Inflammatory macrophage treated with lipopolysaccharide for 4 hours (primary cell): ENCODE measurements around the gene METTL24.
A peak's percentile ranks its signal among the peaks of the same experiment; 100 is the strongest.
"Not testable (repeated sequence)": the region's sequence is repeated elsewhere in the genome, so short reads cannot be mapped to it uniquely, and the experiment has no call there.

Source experiments
- DNase-seq: peaks from one replicate; pipeline ENCODE4 v3.0.0-alpha.2; 2020

Gene METTL24

GRCh38 chr6:110307368-110307767 lies 50.8 kb downstream of the METTL24 start:
- DNase-seq: peak; percentile 5

- not testable (repeated sequence) for DNase-seq
These were observed 52.3 kb downstream of the METTL24 start for GRCh38 chr6:110305832-110306231.

GRCh38 chr6:110303692-110304091 lies 54.5 kb downstream of the METTL24 start:
- not testable (repeated sequence) for DNase-seq

GRCh38 chr6:110298916-110299315 lies 59.2 kb downstream of the METTL24 start:
- no peak for DNase-seq

GRCh38 chr6:110298411-110298810 lies 59.7 kb downstream of the METTL24 start:
- DNase-seq: no peak

GRCh38 chr6:110296241-110297025 lies 61.7 kb downstream of the METTL24 start:
- DNase-seq: peak; percentile 2

- no peak for DNase-seq
These were observed 62.5 kb downstream of the METTL24 start for GRCh38 chr6:110295451-110296165.

DNA sequence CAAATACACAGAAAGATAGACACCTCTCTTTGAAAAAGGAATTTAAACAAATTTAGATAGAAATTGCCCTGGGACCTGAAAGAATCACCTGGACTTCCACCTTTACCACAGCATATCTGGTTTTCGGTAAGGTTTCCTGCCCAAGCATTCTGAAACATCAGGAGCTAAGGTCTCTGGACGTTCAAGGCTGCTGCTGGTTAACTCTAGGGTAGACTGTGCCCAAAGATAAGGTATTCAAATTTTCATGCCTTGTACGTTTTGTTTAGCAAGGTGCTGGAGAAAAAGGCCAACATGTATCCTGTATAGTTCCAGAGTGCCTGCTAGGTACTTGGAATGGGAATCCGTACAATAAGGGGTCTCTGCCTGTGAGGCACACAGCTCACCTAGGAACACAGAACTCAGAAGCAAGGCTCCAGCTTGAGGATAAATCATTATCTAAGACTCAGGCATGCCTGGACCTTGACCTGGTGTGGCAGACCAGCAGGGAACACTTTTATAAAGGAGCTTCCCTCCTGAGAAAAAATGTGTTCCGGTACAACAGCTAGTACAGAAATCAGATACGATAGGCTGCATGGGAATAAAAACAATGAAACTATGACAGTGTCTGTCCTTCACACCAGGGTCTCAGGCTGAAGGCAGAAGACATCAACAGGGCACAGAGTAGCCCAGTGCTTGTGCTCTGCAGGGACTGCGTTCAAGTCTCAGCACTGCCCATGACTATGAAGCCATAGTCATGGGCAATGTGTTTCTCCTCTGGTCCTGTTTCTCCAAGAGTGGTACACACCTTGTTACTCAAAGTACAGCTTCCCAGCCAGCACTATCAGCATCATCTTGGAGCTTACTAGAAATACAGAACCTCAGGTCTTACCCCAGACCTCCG lies 70.4 kb downstream of the METTL24 start:
- no peak for DNase-seq

- no peak for DNase-seq
These were observed 72.7 kb downstream of the METTL24 start for GRCh38 chr6:110285306-110286060.

- no peak for DNase-seq
These were observed 73.3 kb downstream of the METTL24 start for GRCh38 chr6:110284855-110285254.

DNA sequence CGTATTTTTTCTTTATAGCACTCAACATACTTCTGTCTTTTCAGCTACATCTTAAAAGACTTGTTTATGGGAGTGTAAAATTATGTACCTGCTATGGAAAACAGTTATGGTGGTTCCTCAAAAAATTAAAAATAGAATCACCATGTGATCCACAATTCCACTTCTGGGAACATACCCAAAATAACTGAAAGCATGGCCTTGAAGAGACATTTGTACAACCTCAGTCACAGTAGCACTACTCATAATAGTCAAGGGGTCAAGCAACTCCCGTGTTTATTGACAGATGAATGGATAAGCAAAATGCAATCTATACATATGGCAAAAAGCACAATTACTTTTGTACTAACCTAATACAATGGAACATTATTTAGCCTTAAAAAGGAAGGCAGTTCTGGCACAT lies 74.5 kb downstream of the METTL24 start:
- no peak for DNase-seq

DNA sequence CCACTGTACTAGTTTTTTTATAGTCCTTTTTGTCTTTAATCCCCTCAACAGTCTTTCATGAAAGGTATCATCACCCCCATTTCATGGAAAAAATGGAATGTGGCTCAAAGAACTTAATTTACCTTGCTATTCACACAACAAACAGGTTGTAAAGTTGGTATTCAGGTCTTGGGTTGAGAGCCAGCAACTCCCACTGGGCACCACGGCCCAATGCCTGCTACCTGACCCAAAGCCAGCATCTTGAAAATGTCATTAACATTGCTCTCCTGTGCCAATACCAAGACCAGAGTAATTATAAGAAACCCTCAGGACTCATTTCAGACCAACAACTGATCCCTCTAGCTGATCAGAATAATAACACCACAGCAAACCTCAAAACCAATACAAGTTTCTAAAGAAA lies 75.7 kb downstream of the METTL24 start:
- DNase-seq: no peak

- DNase-seq: no peak
These were observed 81.0 kb downstream of the METTL24 start for GRCh38 chr6:110277100-110277665.

DNA sequence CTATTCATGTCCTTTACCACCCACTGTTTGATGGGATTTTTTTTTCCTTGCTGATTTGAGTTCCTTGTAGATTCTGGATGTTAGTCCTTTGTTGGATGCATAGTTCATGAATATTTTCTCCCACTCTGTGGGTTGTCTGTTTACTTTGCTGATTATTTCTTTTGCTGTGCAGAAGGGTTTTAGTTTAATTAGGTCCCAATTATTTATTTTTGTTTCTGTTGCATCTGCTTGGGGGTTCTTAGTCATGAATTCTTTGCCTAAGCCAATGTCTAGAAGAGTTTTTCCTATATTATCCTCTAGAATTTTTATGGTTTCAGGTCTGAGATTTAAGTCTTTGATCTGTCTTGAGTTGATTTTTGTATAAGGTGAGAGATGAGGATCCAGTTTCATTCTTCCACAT lies 85.4 kb downstream of the METTL24 start:
- DNase-seq: not testable (repeated sequence)

- DNase-seq: no peak
These were observed 86.5 kb downstream of the METTL24 start for GRCh38 chr6:110271732-110272022.

DNA sequence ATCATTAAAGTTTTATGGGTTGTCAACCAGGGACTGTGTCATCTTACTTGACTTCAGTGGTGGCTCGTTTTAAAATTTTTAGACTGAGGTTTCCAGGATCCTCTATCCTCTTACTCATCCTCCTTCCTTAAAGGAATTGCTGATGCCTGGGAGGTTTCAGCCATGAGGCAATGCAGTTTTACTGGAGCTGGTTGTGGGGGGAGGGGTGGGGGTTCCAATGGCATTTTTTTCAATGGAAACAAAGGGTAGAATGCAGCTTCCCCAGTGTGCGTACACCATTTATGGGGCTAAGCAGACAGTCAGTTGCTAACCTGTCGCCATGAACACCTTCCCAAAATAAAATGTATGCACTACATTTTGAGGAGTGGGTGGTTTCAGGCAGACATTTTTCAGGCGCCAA lies 88.0 kb downstream of the METTL24 start:
- DNase-seq: no peak

GRCh38 chr6:110269623-110270022 lies 88.5 kb downstream of the METTL24 start:
- DNase-seq: no peak

- DNase-seq: no peak
These were observed 91.2 kb downstream of the METTL24 start for GRCh38 chr6:110266996-110267395.

- DNase-seq: no peak
These were observed 92.9 kb downstream of the METTL24 start for GRCh38 chr6:110265273-110265672.

DNA sequence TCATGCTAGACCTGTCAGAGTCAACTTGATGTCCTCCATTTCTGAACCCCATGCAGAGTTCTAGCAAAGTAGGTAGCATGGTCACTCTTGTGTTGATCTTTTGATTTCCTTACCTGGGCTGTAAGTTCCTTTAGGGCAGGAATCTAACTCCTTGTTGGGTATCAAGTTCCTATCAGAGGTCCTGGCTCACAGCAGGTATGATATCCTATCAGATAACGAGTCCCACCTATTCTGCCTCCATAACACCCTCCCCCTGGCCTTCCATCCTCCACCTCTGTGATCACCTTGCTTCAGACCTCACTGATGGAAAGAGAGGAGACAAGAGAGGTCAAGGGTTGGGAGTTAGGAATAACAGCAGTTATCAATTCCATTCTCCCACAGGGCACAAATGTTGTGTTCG lies 101.8 kb downstream of the METTL24 start:
- DNase-seq: no peak

GRCh38 chr6:110255211-110255750 lies 102.9 kb downstream of the METTL24 start:
- no peak for DNase-seq

DNA sequence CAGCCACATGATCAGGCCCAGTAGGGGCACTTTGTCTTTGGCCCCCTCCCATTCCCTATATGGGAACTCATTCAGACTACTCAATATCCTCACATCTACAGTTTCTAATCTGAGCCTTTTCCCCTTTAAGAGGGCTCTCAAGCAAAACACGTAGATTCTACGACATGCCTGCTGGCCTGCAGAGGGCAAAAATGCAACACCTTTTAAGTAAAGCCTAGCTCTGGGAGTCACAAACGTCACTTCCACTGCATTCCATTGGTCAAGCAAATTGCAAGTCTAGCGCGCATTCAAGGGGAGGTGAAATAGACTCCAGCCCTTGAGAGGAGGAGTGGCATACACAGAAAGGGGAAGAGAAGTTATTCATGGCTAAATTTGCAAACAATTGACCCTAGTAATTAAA lies 107.3 kb downstream of the METTL24 start:
- DNase-seq: no peak
